Immature natural killer cell (primary cell): ENCODE results near the gene PEF1. TPM values are rescaled to one million over a fixed set of nuclear protein-coding genes. Genes with fewer than 3 reads are reported as not detected.
A peak's percentile ranks its signal among the peaks of the same experiment; 100 is the strongest.

Source experiments
- DNase-seq, 3 donors: peaks; one replicate each; pipeline ENCODE4 v3.0.0; 2022; ENCODE audit warnings: mixed read lengths in 1 of 3
- H3K27ac Mint-ChIP-seq, 6 donors: one replicate each; pipeline ENCODE4 v1.8.0; 2020; ENCODE audit warnings: mixed read lengths in 6 of 6, mild to moderate bottlenecking in 5 of 6, inconsistent platforms in 4 of 6, moderate library complexity in 3 of 6
- H3K27me3 Mint-ChIP-seq, 3 donors: one replicate each; pipeline ENCODE4 v1.8.0; 2020 to 2021; ENCODE audit warnings: low read depth in 3 of 3, mild to moderate bottlenecking in 3 of 3, mixed read lengths in 3 of 3, moderate library complexity in 3 of 3, inconsistent platforms in 1 of 3
- H3K36me3 Mint-ChIP-seq, 3 donors: one replicate each; pipeline ENCODE4 v1.8.0; 2020; ENCODE audit warnings: mixed read lengths in 3 of 3, inconsistent platforms in 2 of 3, mild to moderate bottlenecking in 2 of 3
- H3K4me1 Mint-ChIP-seq, 2 donors: one replicate each; pipeline ENCODE4 v1.8.0; 2020; ENCODE audit warnings: inconsistent platforms in 2 of 2, mild to moderate bottlenecking in 2 of 2, mixed read lengths in 2 of 2, moderate library complexity in 1 of 2
- H3K4me3 Mint-ChIP-seq, 5 donors: one replicate each; pipeline ENCODE4 v1.8.0; 2020; ENCODE audit warnings: mild to moderate bottlenecking in 5 of 5, mixed read lengths in 5 of 5, inconsistent platforms in 3 of 5, moderate library complexity in 3 of 5
- H3K9me3 Mint-ChIP-seq, 6 donors: one replicate each; pipeline ENCODE4 v1.8.0; 2020; ENCODE audit warnings: mild to moderate bottlenecking in 6 of 6, mixed read lengths in 6 of 6, inconsistent platforms in 4 of 6, moderate library complexity in 3 of 6
- polyA plus RNA-seq, 3 donors: library from polyadenylated mRNA; unstranded; fragments of 300-500 nt; fragmentation: Illumina TruSeq; gene quantifications; one replicate each; pipeline ENCODE4 v1.2.3, GENCODE V29; 2021

Gene PEF1
- polyA plus RNA-seq, 3 donors from 2014 or later = 108 to 224 (median 119) TPM

DNA sequence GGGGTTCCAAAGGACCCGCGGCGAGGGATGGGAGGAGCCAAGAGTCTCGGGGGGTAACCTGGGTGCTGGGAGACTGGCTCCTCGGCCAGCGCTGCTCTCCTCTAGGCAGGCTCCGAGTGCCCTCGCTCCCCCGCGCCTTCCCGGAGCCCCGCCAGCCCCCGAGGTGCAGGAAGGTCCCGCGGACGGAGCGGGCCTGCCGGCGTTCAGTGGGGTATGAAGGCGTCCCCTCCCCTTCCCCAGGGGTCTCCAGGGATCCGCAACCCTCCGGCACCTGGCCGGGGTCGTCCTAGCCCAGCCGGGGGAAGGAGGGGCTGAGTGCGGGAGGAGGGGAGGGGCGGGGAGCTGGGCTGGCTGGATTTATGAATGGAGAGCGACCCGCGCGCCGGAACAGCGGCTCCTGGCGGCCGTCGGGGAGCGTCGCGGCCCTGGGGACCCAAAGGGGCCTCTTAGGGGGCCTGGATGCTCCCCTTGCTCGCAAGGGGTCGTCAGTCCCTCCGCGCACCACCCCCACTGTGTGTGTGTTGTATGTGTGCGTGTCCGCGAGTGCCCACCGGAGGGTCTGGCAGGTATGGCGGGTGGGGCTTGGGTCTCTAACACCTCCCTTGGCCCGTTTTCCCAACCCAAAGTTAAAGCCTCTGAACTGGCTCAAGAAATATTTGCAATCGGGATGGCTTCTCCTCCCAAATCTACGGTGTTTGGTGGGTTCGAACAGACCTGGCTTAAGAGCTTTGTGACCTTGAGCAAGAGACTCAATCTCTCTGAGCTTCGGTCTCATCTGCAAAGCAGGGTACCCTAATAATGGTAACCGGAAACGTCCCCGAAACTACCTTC, 26.5 kb downstream of the PEF1 start:
- peaks cover 10 to 15% of the 10 kb centered on the region in 2 donors for H3K4me1 Mint-ChIP-seq
- no peaks in the 10 kb centered on the region for H3K9me3 Mint-ChIP-seq
- peaks cover 4 to 16% (median 14%) of the 10 kb centered on the region in 3 donors for H3K27me3 Mint-ChIP-seq
- peak overlapping the region in 4 of 5 donors; percentile 18 to 53 (median 38) for H3K4me3 Mint-ChIP-seq
- DNase-seq = peak in 2 of 3 donors; percentile 21 to 26
- no peak overlapping the region for H3K27ac Mint-ChIP-seq
- H3K36me3 Mint-ChIP-seq = no peaks in the 10 kb centered on the region

DNA sequence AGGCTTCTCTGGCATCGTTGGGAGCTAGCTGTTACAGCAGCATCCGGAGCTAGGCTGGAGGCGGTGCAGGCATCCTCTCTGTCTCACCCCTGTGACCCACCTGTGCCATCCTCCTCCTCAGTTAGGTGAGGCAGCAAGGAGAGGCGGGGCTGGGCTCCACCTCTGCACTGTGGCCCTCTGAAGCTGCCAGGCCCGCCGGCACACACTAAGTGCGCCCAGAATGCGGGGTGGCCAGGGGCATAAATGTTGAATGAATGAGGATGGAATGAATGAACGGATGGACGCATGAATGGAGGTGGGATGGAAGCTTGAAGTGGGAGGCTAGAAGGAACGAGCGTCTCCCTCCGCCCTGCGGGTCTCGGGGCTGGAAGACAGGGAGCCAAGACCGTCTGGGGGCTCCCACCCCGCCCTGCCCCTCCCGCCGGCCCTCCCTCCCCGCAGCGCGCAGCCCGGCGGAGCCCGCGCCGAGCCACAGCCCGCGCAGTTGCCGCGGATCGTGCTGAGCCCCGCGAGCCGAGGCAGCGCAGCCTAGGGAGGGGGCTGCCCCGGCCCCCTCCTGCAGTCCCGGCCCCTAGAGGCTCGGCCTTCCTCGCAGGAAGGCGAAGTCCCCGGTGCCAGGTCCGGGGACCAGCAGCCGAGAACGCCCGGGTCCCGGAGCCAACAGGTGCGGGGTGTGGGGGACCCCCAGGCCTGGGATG, 27.3 kb downstream of the PEF1 start, which contains the start of gene HCRTR1:
Gene HCRTR1, plus strand, starts transcription at position 472 of the 698 bp plus-strand sequence. CDS start 1,504 bp downstream, outside the sequence.
- peaks cover 10 to 15% of the 10 kb centered on the region in 2 donors for H3K4me1 Mint-ChIP-seq
- peaks cover 4 to 18% (median 14%) of the 10 kb centered on the region in 3 donors for H3K27me3 Mint-ChIP-seq
- peak within 1 kb of the TSS; percentile 42 to 78 (median 57) for H3K4me3 Mint-ChIP-seq
- no peak for DNase-seq
- H3K9me3 Mint-ChIP-seq = no peaks in the 10 kb centered on the region
- H3K36me3 Mint-ChIP-seq = no peaks in the 10 kb centered on the region
- H3K27ac Mint-ChIP-seq = no peak within 1 kb of the TSS

DNA sequence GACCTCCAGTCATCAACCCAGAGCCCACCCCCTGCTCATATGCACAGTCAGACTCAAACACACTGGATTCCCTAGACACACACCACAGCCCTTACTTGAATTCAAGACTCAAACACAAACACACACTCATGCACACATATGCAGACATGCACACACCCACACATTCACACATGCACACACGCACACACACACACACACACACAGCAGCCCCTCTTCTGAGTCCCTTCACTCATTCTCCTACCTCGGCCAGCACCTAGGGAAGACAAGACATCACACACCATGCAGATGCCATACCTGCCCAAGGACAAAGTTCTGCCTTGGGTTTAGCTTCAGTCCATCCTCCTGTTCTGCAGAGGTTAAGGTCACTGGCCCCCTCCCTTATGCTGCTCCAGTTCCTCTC, 28.7 kb downstream of the PEF1 start:
- Mint-ChIP-seq H3K4me1 (peaks cover 5 to 7% of the 10 kb centered on the region in 2 donors), H3K27ac (no peak overlapping the region)
- DNase-seq = no peak

DNA sequence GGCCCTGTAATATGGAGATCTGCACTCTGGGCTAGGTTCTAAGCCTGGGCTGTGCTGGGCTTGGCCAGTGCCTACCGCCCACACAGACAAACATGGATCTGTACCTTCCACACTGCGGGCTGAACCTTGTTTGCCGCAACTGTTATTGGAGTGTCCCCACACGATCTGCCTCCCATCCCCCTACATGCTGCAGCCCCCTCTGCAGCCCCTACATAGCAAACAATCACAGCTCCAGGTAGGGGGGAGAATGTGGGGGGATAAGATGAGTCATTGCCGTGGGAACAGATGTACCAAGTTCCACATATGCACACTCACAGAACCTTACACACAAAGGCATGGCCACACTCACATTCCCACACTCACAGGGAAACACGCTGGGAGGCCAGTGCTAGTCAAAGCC, 29.3 kb downstream of the PEF1 start:
- Mint-ChIP-seq H3K4me3 (no peak overlapping the region), H3K36me3 (no peaks in the 10 kb centered on the region), H3K27ac (no peak overlapping the region)

More for the DNA sequence above, 28.7 kb downstream of the PEF1 start:
- no peaks in the 10 kb centered on the region for H3K36me3 Mint-ChIP-seq
- no peaks in the 10 kb centered on the region for H3K9me3 Mint-ChIP-seq
- H3K4me3 Mint-ChIP-seq = no peak overlapping the region
- H3K27me3 Mint-ChIP-seq = peaks cover 4 to 18% (median 14%) of the 10 kb centered on the region in 3 donors

DNA sequence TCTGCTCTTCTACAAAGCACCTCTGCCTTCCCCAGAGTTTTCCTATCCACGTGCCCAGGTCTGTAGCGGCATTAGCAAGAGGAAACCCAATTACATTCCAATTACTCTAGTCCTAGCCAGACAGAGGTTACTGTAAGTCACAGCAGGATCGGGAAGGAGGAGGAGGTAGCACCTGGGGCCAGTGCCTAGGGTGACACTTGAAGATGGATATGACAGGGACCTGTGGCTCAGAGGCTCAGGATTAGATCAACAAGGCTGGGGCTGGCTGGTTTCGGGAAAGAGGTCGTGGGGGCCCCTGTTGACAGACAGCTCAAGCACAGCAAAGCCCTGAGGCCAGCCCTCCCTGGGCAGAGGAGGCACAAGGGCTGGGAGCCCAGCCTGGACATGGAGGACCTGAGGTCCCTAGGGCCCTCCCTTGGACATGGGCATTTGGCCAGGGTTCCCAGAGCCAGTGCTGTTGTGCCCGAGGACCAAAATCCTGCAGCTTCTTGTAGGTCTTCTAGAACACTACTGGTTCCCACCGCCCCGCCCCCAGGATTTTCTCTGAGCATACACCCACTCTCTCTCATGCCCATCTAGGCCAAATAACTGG, 30.2 kb downstream of the PEF1 start:
- Mint-ChIP-seq H3K4me3 (no peak overlapping the region), H3K27ac (no peak overlapping the region), H3K4me1 (peaks cover 5 to 7% of the 10 kb centered on the region in 2 donors), H3K27me3 (peaks cover 4 to 18% (median 14%) of the 10 kb centered on the region in 3 donors), H3K36me3 (no peaks in the 10 kb centered on the region), H3K9me3 (no peaks in the 10 kb centered on the region)
- no peak for DNase-seq

More for the DNA sequence above, 29.3 kb downstream of the PEF1 start:
- H3K4me1 Mint-ChIP-seq = peaks cover 5 to 7% of the 10 kb centered on the region in 2 donors
- H3K9me3 Mint-ChIP-seq = no peaks in the 10 kb centered on the region
- H3K27me3 Mint-ChIP-seq = peaks cover 4 to 18% (median 14%) of the 10 kb centered on the region in 3 donors
- no peak for DNase-seq

DNA sequence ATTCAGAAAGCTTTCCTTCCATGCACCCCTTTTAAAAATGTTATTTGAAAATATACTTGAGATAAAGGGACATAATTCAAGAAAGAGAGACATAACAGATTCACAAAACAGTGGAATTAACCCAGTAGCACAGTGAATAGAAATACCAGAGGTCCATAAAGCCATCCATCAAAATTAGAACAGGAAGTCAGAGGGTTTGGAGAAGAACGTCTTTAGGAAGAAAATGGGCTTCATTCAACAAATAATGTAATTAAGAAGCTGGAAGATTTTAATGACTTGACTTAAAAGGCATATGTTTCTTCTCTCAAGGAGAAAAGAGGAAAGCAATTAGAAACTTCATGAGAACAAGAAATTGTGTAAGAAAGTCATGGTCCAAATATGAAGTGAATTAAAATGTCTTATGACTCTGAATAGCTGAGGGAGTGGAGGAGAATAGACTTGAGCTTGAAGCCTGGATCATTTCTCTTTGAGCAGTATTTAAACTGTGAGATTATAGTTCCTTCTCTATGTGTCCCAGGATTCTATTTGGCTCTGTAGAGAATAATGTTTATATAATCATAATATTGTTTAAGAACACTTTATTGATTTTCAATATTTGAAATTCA, 35.1 kb downstream of the PEF1 start:
- Mint-ChIP-seq H3K27ac (no peak overlapping the region), H3K36me3 (no peaks in the 10 kb centered on the region), H3K27me3 (peaks cover 0 to 6% (median 2%) of the 10 kb centered on the region in 3 donors), H3K4me1 (no peaks in the 10 kb centered on the region), H3K4me3 (no peak overlapping the region), H3K9me3 (no peaks in the 10 kb centered on the region)
- no peak for DNase-seq

DNA sequence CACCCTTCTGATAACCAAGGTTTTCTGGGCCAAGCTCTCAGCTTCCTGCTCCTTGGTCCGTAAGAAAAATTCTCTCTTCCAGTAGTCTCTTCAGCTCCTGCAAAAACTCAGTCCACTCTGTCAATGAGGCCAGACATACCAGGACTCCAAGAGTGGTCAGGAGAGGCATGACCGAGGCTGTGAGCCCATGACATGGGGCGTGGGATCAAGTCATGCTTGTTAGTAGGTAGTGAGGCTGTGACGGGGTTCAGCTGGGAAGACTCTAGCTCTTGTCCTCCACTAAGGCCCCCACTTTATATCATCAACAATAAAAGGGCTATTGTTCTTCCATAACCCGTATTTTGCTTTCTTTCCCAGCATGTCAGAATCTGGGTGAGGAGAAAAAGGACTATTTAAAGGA, 37.3 kb downstream of the PEF1 start:
- H3K4me3 Mint-ChIP-seq = no peak overlapping the region
- no peaks in the 10 kb centered on the region for H3K4me1 Mint-ChIP-seq
- no peaks in the 10 kb centered on the region for H3K36me3 Mint-ChIP-seq
- DNase-seq = no peak
- peaks cover 0 to 4% (median 0%) of the 10 kb centered on the region in 3 donors for H3K27me3 Mint-ChIP-seq
- H3K9me3 Mint-ChIP-seq = no peaks in the 10 kb centered on the region
- no peak overlapping the region for H3K27ac Mint-ChIP-seq

DNA sequence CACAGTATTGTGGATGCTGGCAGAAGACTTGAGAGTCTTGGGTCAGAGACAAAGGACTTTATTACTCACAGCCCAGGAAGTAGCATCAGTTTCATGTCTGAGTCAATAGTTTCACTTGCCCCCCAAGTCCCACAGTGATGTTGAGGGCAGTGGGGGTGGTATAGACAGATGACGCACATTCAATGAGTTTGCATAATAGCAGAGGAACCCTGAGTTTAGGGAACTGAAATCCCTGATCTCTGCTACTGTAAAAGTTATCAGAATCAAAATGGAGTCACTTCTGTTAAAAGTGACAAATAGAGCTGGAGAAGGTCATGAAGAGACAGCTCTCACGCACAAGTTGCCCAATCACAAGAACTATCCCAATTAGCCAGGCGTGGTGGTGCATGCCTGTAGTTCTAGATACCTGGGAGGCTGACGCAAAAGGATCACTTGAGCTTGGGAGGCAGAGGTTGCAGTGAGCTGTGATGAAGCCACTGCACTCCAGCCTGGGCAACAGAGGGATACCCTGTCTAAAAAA, 38.7 kb downstream of the PEF1 start:
- H3K36me3 Mint-ChIP-seq = no peaks in the 10 kb centered on the region
- peaks cover 0 to 4% (median 1%) of the 10 kb centered on the region in 3 donors for H3K27me3 Mint-ChIP-seq
- no peaks in the 10 kb centered on the region for H3K4me1 Mint-ChIP-seq
- H3K27ac Mint-ChIP-seq = no peak overlapping the region
- DNase-seq = no peak
- H3K4me3 Mint-ChIP-seq = no peak overlapping the region
- H3K9me3 Mint-ChIP-seq = no peaks in the 10 kb centered on the region

DNA sequence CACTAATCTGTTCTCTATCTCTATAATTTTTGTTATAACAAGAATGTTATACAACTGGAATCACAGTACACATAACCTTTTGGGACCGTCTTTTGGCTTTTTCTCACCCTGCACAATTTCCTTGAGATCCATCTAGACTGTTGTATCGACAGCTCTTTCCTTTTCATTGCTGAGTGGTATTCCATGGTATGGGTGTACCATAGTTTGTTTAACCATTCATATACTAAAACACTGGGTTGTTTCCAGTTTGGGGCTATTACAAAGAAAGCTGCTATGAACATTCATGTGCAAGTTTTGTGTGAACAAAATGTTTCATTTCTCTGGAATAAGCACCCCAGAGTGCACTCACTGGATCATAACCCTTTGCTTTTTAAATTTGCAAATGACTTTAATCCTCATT, 42.6 kb downstream of the PEF1 start:
- Mint-ChIP-seq H3K4me3 (no peak overlapping the region), H3K27ac (no peak overlapping the region), H3K4me1 (no peaks in the 10 kb centered on the region), H3K9me3 (no peaks in the 10 kb centered on the region), H3K36me3 (no peaks in the 10 kb centered on the region), H3K27me3 (peaks cover 0 to 5% (median 0%) of the 10 kb centered on the region in 3 donors)
- DNase-seq = no peak

DNA sequence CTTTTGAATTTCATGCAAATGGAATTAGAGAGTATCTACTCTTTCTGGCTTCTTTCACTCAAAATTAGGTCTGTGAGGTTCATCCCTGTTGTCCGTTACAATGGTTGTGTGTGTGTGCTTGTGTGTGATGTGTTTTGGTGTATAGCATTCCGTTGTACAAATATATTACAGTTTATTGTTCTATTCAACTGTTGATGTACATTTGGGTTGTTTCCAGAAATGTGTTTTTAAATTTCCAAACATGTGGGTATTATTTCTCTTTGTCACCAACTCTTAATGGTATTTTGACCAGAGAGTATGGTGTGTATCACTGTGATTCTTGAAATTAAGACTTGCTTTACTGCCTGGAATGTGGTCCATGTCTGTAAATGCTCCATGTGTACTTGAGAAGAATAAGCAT, 44.0 kb downstream of the PEF1 start:
- H3K27ac Mint-ChIP-seq = no peak overlapping the region
- no peaks in the 10 kb centered on the region for H3K4me1 Mint-ChIP-seq
- no peak overlapping the region for H3K4me3 Mint-ChIP-seq

DNA sequence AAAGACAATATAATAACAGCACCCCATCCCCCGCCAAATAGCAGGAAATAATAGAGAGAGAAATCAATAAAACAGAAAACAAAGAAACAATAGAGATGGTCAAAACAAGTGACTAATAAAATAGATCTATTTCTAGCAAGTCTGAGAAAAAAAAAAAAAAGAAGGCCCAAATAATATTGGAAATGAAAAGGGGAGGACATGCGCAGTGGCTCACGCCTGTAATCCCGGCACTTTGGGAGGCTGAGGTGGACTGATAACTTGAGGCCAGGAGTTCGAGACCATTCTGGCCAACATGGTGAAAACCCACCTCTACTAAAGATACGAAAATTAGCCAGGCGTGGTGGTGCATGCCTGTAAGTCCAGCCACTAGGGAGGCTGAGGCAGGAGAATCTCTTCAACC, 45.7 kb downstream of the PEF1 start:
- H3K4me3 Mint-ChIP-seq = no peak overlapping the region
- H3K27ac Mint-ChIP-seq = no peak overlapping the region
- H3K36me3 Mint-ChIP-seq = no peaks in the 10 kb centered on the region
- DNase-seq = no peak
- H3K27me3 Mint-ChIP-seq = peaks cover 0 to 6% (median 5%) of the 10 kb centered on the region in 3 donors
- H3K9me3 Mint-ChIP-seq = no peaks in the 10 kb centered on the region
- no peaks in the 10 kb centered on the region for H3K4me1 Mint-ChIP-seq

More for the DNA sequence above, 44.0 kb downstream of the PEF1 start:
- DNase-seq = no peak
- H3K27me3 Mint-ChIP-seq = peaks cover 0 to 5% (median 3%) of the 10 kb centered on the region in 3 donors
- no peaks in the 10 kb centered on the region for H3K36me3 Mint-ChIP-seq
- no peaks in the 10 kb centered on the region for H3K9me3 Mint-ChIP-seq

DNA sequence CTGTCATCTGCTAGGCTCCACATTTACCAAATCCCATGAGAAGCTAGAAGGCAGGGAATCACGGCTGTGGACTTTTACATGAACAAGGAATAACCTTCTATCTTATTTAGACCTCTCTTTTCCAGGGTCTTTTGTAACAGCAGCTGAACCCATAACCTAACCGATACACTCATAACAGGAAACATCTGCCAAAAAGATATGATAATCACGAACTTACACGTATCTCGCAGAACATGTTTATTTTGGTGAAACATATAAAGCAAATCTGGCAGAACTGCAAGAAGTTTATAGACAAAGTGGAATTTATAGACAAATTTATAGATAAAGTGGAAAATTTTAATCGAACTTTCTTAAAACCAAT, 48.0 kb downstream of the PEF1 start:
- no peak overlapping the region for H3K27ac Mint-ChIP-seq

More for the DNA sequence above, 48.0 kb downstream of the PEF1 start:
- H3K4me3 Mint-ChIP-seq = no peak overlapping the region
- DNase-seq = no peak
- H3K4me1 Mint-ChIP-seq = no peaks in the 10 kb centered on the region
- peaks cover 0 to 7% (median 6%) of the 10 kb centered on the region in 3 donors for H3K27me3 Mint-ChIP-seq
- H3K9me3 Mint-ChIP-seq = no peaks in the 10 kb centered on the region
- H3K36me3 Mint-ChIP-seq = no peaks in the 10 kb centered on the region
